ENCODE measurements around the gene MT1F.

DNA sequence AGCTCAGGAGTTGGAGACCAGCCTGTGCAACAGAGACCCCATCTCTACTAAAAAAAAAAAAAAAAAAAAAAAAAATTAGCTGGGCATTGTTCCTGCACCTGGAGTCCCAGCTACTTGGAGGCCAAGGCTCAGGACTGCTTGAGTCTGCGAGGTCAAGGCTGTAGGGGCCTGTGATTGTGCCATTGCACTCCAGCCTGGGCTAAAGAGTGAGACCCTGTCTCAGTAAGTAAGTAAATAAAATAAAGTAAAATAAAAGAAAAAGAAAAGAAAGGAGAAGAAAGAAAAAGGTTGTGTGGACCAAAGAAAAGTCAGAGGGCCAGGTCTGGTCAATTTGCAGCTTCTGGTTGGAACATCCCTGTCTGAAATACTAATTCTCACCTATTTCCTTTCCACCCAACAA lies 42.9 kb downstream of the MT1F start:
- TF ChIP-seq, protein P1, sequence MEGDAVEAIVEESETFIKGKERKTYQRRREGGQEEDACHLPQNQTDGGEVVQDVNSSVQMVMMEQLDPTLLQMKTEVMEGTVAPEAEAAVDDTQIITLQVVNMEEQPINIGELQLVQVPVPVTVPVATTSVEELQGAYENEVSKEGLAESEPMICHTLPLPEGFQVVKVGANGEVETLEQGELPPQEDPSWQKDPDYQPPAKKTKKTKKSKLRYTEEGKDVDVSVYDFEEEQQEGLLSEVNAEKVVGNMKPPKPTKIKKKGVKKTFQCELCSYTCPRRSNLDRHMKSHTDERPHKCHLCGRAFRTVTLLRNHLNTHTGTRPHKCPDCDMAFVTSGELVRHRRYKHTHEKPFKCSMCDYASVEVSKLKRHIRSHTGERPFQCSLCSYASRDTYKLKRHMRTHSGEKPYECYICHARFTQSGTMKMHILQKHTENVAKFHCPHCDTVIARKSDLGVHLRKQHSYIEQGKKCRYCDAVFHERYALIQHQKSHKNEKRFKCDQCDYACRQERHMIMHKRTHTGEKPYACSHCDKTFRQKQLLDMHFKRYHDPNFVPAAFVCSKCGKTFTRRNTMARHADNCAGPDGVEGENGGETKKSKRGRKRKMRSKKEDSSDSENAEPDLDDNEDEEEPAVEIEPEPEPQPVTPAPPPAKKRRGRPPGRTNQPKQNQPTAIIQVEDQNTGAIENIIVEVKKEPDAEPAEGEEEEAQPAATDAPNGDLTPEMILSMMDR (conservative IDR thresholded peaks at IDR 0.05; ENCODE audit: low read length), result no peak
- TF ChIP-seq EZH2phosphoT487 (IDR thresholded peaks at IDR 0.05; ENCODE audit: borderline replicate concordance, low read depth, low read length), result no peak
